Endometrial microvascular endothelial cells (primary cell): ENCODE data around the gene MCM8. TPM values are rescaled to one million over a fixed set of nuclear protein-coding genes. Genes with fewer than 3 reads are reported as not detected.

Experiments
- in situ Hi-C: cut with HindIII; loops from 2 replicates; pipeline ENCODE4 v1.10.0; 2017; ENCODE audit warnings: low sequenced_read_pairs, low pct_unique_long_range_greater_than_20kb; ENCODE audit errors: inconsistent ontology term
- total RNA-seq: library from RNA; depleted of rRNA; stranded (reverse); fragments of >200 nt; gene quantifications from one replicate; pipeline ENCODE4 v1.2.3, GENCODE V29; 2015; ENCODE audit errors: inconsistent ontology term

The MCM8 gene
- total RNA-seq: 14.5 TPM

DNA sequence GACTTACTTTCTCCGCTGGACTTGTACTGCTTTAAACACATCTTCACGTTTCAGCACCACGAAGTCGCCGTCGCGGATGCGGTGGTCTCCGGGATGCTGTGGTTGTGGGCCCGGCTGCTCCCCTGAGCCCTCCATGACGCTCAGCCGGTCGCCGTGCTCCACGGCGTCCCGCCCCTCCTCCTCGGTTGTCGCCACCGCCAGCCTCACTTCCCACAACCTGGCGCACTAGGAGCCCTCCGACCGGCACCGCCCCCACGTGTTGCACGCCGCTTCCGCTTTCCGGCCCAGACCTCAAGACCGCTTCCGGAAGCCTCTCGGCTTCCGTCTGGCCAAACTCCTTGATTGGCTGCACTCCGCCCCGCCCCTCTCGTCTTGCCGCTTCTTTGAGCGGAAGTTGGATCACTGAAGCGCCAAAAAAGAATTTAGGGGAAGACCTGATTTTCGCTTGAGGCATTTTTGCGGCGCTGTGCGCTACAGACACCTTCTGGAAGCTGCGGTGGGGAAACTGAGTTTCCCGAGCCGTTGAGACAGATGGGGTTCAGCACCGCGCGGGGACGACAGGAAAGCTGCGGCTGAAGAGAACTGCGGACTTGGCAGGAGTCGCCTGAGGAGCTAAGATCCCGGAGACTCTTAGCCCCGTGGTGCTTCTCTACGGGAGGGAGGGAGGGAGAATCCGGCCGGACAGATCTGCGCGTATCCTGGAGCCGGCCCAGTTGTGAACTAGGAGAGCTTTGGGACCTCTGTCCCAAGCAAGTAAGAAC, at the start of gene MCM8, which contains the start of gene TRMT6:
Gene MCM8 (plus strand): TSS at position 382 of the 761 bp plus-strand sequence. CDS start 1,364 bp downstream, outside the sequence.
Gene TRMT6 (minus strand): TSS at position 263 of the 761 bp plus-strand sequence. CDS start 128 bp downstream, at position 135.
- in situ Hi-C loops: no loop called here

DNA sequence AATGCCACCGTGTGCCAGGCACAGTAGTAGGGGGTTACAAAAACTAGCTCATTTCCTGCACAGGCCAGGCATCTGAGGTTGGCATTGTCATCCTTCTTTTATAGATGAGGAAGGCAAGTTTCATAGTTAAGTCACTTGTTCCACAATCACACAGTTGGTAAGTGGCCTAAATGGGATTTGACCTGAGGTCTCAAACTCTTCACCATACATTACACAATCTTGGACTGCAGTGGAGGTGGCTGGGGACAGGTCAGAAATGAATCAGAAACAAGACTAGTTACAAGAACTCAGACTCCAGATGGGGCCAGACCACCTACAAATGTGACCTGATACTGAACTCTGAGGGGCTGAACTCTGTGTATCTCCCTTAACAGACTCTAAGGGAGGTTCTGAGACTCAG, 49.5 kb upstream of the MCM8 start:
- in situ Hi-C loops: no loop called here

- in situ Hi-C loops: no loop called here
Measured at GRCh38 chr20:5908981-5909380, 41.5 kb upstream of the MCM8 start.

DNA sequence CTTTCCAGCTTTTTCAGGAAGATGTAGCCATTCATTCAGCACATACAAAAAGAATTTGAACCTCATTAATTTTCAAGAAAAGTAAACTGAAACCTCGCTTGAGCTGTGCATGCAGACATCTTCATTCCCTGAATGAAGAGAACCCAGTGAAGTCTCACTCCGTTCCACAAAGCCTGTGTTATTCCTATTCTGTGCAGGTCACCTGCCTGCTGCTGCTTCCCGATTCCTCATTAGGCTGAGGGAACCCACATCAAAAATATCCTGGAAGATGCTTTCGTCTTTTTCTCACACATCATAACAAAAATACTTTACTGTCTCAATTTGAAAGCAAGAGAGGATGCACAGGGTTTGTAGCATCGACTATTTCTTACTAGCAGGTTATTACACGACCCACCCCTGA, 40.3 kb upstream of the MCM8 start:
- in situ Hi-C loops: no loop called here

DNA sequence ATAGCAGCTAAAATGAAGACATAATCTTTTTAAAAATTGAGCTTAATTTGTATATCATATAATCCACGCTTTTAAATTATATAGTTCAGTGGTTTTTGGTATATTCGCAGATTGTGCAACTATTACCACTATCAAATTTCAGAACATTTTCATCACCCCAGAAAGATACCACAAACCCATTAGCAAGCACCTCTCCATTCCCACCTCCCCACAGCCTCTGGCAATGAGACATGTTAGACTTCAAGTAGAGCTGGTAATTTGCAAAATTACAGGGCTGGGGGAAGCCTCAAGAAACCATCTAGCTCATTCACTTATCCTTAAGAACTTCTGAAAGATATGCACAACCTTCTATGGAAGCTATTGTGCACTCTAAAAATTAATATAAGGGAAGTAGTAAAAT, 37.3 kb upstream of the MCM8 start:
- in situ Hi-C loops: no loop called here

- in situ Hi-C loops: no loop called here
Measured at GRCh38 chr20:5914859-5915258, 35.6 kb upstream of the MCM8 start.

- in situ Hi-C loops: no loop called here
Measured at GRCh38 chr20:5918856-5919625, 31.4 kb upstream of the MCM8 start.

DNA sequence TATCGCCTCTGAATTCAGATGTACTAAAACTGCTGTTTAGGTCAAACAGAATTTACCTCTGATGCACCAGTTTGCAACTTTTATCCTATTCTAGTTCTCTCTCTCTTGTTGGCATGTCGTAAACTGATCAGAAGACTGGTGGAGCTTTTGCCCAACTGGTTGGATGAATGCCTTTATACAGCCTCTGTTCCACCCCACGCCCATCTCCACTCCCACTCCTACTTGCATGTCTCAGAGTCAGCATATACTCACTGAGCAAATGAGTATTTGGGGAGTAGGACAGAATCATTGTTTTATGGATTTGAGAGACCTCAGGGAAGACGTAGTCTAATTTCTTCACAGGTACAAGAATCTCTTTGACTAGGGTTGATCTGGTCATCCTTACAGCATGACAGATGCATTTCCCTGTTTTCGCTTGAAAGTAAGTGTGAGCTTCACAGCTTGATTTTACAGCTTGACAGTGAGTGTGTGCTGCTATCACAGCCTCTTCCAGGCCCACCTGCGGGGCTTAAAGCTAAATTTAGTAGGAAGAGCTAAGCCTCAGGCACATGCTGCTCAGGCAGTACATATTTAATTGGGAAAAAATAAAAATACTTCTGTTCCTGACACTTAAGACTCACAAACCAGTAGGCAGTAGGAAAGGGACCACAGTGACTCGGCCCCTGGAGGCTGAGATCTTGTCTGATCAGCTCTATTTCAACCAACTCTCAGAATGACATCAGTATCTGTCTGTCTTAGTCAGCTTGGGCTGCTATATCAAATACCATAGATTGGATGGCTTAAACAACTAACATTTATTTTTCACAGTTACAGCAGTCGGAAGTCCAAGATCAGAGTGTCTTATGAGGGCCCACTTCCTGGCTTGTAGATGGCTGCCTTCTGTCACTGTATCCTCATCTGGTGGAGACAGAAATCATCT, 30.6 kb upstream of the MCM8 start:
- in situ Hi-C loops: no loop called here

DNA sequence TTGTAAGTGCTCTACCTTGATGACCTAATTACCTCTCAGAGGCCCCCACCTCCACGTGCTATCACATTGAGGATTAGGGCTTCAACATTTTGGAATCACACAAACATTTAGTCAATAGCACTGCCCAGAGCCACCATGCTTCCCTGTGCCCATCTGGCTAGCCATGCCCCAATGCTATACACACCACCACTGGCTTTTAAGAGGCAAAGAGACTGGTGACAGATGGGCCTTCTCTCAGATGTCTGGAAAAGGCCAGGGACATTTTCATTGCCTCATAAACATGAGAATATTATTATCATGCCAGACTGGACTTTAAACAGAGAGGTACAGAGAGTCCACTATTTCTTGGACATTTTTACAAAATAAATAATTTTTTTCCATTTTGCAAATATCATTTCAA, 29.9 kb upstream of the MCM8 start:
- in situ Hi-C loops: no loop called here

GRCh38 chr20:5923493-5923892, 27.0 kb upstream of the MCM8 start:
- in situ Hi-C loops: no loop called here

- in situ Hi-C loops: no loop called here
Measured at GRCh38 chr20:5925551-5925950, 24.9 kb upstream of the MCM8 start.

DNA sequence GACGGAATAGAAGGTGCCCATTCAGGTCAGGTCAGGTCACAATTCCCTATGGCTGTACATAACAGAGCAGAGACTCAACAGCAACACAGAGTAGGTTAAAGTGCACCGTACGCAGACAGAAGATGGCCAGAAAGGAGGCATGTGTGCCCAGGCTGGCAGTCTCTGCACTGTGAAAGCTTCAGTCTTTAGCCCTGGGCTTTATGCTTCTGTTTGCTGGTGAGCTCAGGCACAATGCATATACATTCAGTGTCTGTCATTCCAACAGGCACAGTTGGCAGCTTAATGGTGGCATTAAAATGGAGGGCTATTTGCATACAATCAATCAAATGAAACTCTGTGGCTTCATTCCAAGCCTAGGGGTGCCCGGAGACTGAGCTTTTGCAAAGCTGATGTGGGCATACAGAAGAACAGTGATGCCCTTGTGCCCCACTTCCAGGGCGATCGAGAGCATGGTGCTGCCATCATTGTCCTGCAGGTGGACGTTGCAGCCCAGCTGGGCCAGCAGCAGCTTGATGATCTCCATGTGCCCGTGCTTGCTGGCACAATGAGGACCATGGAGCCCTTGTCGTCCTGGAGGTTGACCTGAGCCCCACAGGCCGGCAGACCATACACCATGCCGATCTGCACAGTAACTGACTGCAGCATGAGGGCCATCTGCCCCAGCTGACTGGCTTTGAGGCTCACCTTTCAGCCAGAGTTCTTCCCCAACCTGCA, 22.5 kb upstream of the MCM8 start:
- in situ Hi-C loops: no loop called here

DNA sequence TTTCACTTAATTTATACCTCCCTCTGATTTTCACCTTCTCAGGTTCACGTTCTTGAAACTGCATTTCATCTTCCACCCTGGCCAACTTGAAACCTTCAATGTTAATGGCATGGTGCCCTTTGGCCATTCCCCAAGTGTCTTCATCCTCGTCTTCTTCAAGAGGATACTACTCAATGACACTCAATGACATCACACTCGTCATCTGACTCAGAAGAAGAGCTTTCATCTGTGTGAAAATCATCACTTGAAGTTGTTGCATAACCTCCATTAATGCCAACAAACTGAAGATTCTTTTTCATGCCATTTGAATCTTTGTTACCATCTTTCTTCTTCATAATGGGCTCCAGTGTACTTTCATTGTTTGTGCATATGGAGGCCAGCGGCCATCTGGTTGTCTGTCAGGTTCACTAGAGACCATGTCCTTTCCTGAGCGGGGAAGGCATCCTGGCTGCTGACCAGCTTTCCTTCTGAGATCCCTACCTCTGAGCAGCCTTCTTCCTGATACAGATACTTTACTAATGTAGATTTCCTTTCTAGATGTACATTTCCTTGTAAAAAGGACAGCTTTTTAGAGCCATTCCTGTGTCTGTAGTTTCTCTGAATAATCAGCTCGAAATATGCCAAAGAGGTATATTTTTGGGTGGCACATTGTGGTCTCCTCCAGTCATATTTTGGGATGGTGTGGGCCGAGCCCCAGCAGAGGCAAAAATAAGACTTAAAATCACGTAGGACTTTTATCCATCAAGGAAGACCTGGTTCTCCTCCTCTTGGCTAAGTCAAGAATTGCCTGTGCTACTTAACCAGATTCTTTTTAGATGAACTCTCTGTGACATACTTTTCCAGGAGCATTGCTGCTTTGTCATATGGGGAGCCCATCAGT, 21.4 kb upstream of the MCM8 start:
- in situ Hi-C loops: no loop called here

DNA sequence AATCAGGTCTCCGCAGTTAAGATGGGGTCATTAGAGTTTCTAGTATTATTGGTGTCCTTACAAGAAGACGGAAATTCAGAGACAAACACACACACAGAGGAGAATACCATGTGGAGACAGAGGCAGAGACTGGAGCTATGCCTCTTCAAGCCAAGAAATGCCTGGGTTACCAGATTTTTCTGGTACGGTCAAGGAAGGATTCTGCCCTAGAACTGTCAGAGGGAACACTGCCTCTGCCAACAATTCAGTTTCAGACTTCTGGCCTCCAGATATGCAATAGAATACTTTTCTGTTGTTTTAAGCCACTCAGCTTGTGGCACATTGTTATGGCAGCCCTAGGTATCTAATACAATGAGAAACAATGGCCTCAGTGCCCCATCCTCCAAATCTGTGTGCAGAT, 19.0 kb upstream of the MCM8 start:
- in situ Hi-C loops: no loop called here

GRCh38 chr20:5932796-5933195, 17.7 kb upstream of the MCM8 start:
- in situ Hi-C loops: no loop called here

DNA sequence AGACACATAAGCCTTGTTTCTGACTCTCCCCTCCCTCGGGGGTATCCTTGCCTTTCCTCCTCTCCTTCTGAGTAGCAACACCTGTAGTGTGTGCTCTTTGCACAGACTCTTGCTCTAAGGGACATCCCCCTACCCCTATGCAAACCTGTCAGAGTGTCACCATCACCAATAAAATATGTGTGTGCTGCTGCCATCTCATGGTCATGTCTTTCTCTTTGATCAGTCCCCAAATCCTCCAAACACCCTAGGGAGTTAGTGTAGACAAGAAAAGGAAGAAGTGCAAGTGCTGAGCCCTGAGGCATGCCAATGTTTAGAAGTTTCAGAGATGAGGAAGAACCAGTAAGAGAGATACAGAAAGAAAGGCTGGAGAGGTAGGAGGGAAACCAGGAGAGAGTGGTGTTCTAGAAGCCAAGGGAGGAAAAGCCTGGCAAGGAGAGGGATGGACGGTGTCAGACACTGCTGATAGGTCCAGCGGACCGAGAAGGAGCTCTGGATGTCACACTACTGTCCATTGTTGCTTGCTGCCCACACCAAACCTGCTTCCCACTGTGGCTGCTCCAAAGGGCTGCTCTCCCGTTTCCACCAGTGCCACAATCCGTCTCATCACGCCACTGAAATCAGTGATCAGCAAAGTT, 16.5 kb upstream of the MCM8 start:
- in situ Hi-C loops: no loop called here

- in situ Hi-C loops: no loop called here
Measured at GRCh38 chr20:5935384-5935783, 15.1 kb upstream of the MCM8 start.
